Endothelial cell (in vitro differentiated cells): ENCODE measurements around the gene NFATC2. TPM values are rescaled to one million over a fixed set of nuclear protein-coding genes. Genes with fewer than 3 reads are reported as not detected.

Experiments used
- DNase-seq: peaks from one replicate; pipeline ENCODE4 v3.0.0; 2021; ENCODE audit warnings: low spot score
- H3K27ac Mint-ChIP-seq: one replicate; pipeline ENCODE4 v1.8.0; 2021; ENCODE audit warnings: mixed read lengths, inconsistent platforms; ENCODE audit not compliant: unreplicated experiment
- H3K27me3 Mint-ChIP-seq: one replicate; pipeline ENCODE4 v1.8.0; 2021; ENCODE audit warnings: mild to moderate bottlenecking, moderate library complexity, mixed read lengths, inconsistent platforms; ENCODE audit not compliant: unreplicated experiment
- H3K36me3 Mint-ChIP-seq: one replicate; pipeline ENCODE4 v1.8.0; 2021; ENCODE audit warnings: mild to moderate bottlenecking, low read depth, mixed read lengths, inconsistent platforms; ENCODE audit not compliant: unreplicated experiment
- H3K4me1 Mint-ChIP-seq: one replicate; pipeline ENCODE4 v1.8.0; 2021; ENCODE audit warnings: mild to moderate bottlenecking, mixed read lengths, inconsistent platforms; ENCODE audit not compliant: unreplicated experiment
- H3K4me3 Mint-ChIP-seq: one replicate; pipeline ENCODE4 v1.8.0; 2021; ENCODE audit warnings: mild to moderate bottlenecking, mixed read lengths, inconsistent platforms; ENCODE audit not compliant: unreplicated experiment
- H3K9me3 Mint-ChIP-seq: one replicate; pipeline ENCODE4 v1.8.0; 2021; ENCODE audit warnings: mixed read lengths, inconsistent platforms; ENCODE audit not compliant: unreplicated experiment
- total RNA-seq: library from RNA; stranded (reverse); fragmentation: NEBNext Ultra II Directional; extraction: Animal tissue kit (Norgen Biotek cat#: 25700); gene quantifications from one replicate; pipeline ENCODE4 v1.2.1, GENCODE V29; 2021; ENCODE audit not compliant: unreplicated experiment
- TF ChIP-seq, protein P1 (sequence below): fragments of 200-600 bp; sonication (generic); IDR thresholded peaks from one replicate; pipeline ENCODE4 v1.5.0; 2021; ENCODE audit warnings: antibody characterized with exemption; ENCODE audit not compliant: unreplicated experiment

The NFATC2 gene
- total RNA-seq, 1 donor from 2014 or later = 3.5 TPM

DNA sequence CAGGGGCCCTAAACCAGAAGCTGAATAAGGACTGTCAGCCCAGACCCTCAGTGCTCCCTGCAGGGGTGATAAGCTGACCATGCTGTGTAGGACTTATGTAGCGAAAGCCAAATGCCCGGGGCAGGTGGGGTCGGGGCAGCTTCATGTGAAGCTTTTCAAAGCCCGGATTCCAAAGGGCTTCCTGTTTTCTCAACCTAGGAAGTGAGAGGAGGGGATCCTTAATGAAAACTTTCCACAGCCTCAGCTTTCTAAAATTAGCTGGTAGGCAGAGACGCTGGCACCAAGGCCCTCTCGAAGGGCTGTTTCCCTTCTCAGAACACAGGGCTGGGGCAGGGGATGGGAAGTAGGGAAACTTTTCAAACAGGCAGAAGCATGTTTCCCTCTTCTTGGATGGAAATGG lies 148.9 kb downstream of the NFATC2 start:
- no peaks in the 10 kb centered on the region for H3K36me3 Mint-ChIP-seq
- DNase-seq = peak; percentile 35
- no peak overlapping the region for H3K4me3 Mint-ChIP-seq
- H3K27me3 Mint-ChIP-seq = peaks cover 4% of the 10 kb centered on the region
- no peak overlapping the region for H3K27ac Mint-ChIP-seq
- TF ChIP-seq, protein P1, sequence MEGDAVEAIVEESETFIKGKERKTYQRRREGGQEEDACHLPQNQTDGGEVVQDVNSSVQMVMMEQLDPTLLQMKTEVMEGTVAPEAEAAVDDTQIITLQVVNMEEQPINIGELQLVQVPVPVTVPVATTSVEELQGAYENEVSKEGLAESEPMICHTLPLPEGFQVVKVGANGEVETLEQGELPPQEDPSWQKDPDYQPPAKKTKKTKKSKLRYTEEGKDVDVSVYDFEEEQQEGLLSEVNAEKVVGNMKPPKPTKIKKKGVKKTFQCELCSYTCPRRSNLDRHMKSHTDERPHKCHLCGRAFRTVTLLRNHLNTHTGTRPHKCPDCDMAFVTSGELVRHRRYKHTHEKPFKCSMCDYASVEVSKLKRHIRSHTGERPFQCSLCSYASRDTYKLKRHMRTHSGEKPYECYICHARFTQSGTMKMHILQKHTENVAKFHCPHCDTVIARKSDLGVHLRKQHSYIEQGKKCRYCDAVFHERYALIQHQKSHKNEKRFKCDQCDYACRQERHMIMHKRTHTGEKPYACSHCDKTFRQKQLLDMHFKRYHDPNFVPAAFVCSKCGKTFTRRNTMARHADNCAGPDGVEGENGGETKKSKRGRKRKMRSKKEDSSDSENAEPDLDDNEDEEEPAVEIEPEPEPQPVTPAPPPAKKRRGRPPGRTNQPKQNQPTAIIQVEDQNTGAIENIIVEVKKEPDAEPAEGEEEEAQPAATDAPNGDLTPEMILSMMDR = no peak
- no peaks in the 10 kb centered on the region for H3K9me3 Mint-ChIP-seq
- peaks cover 65% of the 10 kb centered on the region for H3K4me1 Mint-ChIP-seq

DNA sequence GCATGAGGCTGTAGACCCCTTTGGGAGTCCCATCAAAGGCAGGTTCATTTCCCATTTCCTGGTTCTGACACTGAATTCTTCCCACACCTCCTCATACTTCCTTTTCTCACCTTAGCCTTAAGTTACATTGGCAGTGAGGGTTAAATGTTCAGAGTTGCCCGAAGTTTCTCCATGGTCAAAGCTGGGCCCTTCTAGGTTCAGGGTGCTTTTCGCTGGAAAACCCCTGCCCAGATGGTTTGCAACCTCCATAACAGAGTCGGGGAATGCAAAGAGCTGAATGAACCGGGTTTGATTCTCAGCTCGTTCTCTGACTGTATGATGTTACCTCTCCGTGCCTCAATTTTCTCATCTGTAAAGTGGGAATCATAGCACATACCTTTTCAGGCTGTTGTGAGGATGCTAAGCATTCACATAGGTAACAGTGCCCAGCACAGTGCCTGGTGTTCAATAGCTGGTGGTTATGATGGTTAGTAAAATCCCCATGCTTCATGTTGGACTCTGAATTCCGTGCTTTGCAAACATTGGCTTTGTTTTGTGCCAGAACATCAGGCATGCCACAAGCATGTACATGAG lies 149.8 kb downstream of the NFATC2 start:
- Mint-ChIP-seq H3K27me3 (peaks cover 4% of the 10 kb centered on the region), H3K4me1 (peaks cover 72% of the 10 kb centered on the region), H3K36me3 (no peaks in the 10 kb centered on the region)

DNA sequence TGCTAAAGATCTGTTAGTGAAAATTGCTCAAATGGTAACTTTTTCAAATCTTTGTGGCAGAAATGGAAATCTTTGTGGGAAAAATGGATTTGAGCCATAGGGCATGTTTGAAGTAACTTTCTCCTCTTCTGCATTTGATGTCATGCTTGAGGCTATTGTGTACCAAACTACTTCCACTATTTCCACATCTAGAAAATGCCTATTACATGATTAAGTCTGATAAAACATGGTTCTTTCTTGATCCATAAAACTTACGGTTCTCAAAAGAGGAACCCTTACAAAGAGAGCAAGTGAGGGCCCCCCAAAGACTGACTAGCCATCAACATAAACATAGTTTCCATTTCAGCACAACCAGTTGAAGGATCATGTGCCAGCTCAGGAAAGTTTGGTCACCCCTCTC lies 150.6 kb downstream of the NFATC2 start:
- Mint-ChIP-seq H3K4me1 (peaks cover 70% of the 10 kb centered on the region), H3K36me3 (no peaks in the 10 kb centered on the region), H3K27ac (no peak overlapping the region), H3K27me3 (peaks cover 3% of the 10 kb centered on the region), H3K9me3 (no peaks in the 10 kb centered on the region), H3K4me3 (no peak overlapping the region)
- no peak for DNase-seq
- TF ChIP-seq, protein P1 = no peak

More for the DNA sequence above, 149.8 kb downstream of the NFATC2 start:
- DNase-seq = no peak
- TF ChIP-seq, protein P1 = no peak
- no peak overlapping the region for H3K4me3 Mint-ChIP-seq
- H3K27ac Mint-ChIP-seq = no peak overlapping the region
- no peaks in the 10 kb centered on the region for H3K9me3 Mint-ChIP-seq

DNA sequence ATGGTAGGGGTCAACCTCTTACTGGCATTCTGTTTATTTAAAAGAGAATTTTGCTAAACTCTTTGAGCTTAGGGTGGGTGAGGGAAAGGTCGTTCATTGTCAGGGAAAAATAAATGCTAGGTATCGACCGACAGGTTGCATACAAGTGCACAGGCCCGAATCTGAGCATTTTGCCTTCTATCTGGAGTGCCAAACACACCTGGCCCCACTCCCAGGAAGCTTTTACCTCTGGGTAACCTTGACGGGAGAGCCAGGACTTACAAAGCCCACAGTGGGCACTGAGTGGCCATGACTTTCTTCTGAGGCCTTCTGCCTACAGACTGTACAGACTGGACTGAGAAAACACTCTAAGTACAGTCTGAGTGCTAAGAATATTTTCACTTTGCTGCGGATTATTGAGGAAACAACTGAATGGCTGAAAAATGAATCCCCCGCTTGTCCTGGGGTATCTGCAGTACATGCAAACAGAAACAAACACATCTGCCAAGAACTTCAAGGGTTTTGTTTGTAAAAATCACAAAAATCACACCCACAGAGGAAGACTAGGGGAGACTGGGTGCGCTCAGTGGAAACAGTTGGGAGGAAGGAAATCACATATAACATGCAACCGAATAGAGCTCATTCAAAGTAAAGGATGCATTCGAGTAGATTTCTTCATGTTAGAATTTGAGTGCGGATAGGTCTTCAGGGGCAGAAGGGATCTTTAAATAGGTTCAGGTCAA lies 152.8 kb downstream of the NFATC2 start:
- DNase-seq = no peak
- H3K4me3 Mint-ChIP-seq = no peak overlapping the region
- H3K27me3 Mint-ChIP-seq = peaks cover 3% of the 10 kb centered on the region
- H3K4me1 Mint-ChIP-seq = peaks cover 61% of the 10 kb centered on the region
- peak overlapping the region; percentile 25 for H3K27ac Mint-ChIP-seq
- no peaks in the 10 kb centered on the region for H3K9me3 Mint-ChIP-seq
- TF ChIP-seq, protein P1 = no peak
- no peaks in the 10 kb centered on the region for H3K36me3 Mint-ChIP-seq
